ENCODE measurements around the gene BACH2.
"Not testable (repeated sequence)": the region's sequence is repeated elsewhere in the genome, so short reads cannot be mapped to it uniquely, and the experiment has no call there.

The BACH2 gene

GRCh38 chr6:90158936-90159335 is 137.7 kb downstream of the BACH2 start:
- no peak for DNase-seq (ENCODE audit: low read depth in 2 of 2)

DNA sequence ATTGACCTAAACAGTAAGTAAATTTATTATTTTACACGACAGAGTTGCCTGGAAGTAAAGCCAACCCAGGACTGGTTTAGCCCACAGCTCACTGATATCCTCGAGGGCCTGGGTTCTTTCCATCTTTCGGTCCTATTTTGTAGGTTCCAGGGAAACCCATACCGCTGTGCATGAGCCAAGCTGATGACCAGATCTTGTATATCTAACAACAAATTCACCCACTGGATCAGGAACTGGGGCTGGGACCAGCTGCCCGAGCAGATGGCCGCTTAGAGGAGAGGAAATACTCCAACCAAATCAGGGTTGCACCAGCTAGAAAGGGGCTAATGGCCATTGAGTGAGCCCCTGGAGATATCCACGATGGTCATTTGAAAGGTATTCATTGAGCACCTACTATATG is 139.2 kb downstream of the BACH2 start:
- DNase-seq (ENCODE audit: low read depth in 2 of 2), result no peak

DNA sequence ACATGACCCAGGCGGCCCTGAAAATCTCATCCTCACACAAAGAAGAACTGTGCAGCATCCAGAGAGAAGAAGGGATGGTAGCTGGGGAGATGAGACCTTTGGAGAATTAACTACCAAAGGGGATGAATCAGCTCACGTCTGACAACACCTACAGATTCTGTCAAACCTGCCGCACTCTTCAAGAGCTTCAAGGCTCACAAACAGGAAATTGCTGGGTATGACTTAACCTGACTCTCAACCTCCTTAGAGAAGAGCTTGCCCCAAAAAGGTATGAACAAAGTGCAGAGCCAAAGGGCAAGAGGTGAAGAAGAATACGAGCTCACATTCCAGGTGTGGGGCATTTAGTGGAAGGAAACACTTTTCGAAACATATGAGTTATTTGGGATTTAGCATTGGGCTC is 139.8 kb downstream of the BACH2 start:
- DNase-seq (ENCODE audit: low read depth in 2 of 2), result peak in 1 of 2 donors; percentile 27

DNA sequence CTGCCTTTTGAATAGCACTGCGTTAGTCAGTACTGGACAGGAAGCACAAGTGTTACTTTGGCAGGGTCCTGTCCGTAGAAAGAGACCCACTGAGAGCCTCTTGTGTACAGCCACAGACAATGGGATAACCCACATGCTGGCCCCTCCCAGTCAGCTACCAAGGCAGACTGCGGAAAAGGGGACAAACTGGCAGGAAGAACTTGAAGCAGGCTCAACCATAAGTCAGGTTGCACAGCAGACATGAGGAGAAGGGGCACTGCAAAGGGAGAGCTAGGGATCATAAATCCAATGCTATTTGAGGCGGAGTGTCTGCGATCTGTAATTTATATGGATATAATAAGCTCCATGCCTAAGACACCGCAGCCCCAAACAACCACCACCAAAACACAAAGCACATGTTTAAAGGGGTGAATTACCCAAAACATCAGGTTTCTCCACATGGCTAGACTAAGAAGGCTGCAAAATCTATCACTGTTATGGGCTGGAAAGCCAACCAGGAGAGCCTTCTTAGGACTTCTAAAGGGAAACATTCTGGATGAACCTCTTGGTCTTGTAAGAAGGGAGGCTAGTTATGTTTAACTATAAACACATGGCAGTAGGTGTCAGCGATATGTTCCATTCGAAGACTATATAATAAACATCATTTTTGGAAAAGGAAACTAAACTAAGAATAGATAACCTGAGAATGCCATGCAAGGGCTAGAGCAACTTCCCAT is 141.7 kb downstream of the BACH2 start:
- DNase-seq (ENCODE audit: low read depth in 2 of 2), result no peak

- no peak for DNase-seq (ENCODE audit: low read depth in 2 of 2)
These were observed 144.8 kb downstream of the BACH2 start for GRCh38 chr6:90151576-90152422.

- DNase-seq (ENCODE audit: low read depth in 2 of 2), result no peak
These were observed 147.4 kb downstream of the BACH2 start for GRCh38 chr6:90149280-90149679.

DNA sequence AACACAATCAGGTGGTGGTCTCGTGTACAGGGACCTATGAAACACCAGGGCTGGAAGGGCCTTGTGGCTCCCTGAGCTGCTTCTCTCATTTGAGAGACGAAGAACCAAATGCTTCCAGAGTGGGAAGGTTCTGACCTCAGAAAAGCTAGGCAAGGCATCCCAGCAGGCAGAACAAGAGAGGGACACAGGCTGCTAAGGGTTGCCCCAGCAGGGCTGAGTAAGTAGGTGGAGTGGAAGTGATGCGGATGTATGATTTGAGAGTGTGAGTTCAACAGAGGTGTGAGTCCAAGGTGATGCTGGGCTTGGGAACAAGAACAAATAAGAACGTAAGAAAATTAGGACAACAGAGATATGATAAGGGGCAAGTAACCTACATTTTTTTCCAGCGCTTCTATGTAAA is 147.8 kb downstream of the BACH2 start:
- no peak for DNase-seq (ENCODE audit: low read depth in 2 of 2)

GRCh38 chr6:90146921-90147649 is 149.6 kb downstream of the BACH2 start:
- no peak for DNase-seq (ENCODE audit: low read depth in 2 of 2)

DNA sequence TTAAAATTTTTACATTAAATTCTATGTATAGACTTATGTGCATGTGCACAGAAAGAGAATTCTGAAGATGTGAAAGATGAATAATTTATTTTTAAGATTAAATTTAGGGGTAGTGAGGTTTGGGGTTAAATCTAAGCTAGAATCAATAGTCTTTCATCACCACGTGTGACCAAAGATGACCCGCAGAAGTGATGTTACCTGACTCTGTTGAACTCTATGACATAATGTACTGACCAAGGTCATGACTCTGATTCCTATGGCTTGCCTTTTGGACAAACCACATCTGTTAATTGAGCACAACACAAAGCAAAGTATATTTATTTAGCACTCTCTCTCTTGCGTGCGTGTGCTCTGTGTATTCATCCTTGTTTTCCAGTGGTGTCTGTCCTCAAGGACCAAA is 150.6 kb downstream of the BACH2 start:
- no peak for DNase-seq (ENCODE audit: low read depth in 2 of 2)

DNA sequence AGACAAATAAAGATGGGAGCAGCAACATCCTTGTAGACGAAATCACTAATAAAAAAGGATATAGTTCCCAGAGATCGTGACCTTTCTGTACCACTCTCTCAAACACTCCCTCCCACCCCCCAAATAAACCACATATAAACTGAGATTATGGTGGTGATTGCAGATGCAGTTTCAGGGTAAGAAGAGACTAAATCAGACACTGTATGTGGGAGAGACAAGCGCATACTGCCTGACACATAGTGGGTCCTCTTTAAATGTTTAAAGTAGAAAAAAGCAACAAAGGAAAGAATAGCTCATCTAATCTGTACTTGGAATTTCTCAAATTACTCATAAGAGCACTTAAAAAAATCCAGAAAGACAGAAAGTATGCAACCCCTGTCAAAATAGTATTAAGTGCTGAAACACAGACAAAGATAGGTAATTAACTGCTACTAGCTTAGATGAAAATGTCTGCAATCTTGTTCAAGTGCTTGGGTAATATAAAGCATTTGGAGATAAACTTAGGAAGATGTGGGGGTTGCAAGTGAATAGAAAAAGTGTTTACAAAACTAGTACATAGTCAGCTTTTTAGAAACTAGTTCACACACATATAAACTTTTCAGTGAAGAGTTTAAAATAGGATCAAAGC is 151.6 kb downstream of the BACH2 start:
- DNase-seq (ENCODE audit: low read depth in 2 of 2), result no peak

DNA sequence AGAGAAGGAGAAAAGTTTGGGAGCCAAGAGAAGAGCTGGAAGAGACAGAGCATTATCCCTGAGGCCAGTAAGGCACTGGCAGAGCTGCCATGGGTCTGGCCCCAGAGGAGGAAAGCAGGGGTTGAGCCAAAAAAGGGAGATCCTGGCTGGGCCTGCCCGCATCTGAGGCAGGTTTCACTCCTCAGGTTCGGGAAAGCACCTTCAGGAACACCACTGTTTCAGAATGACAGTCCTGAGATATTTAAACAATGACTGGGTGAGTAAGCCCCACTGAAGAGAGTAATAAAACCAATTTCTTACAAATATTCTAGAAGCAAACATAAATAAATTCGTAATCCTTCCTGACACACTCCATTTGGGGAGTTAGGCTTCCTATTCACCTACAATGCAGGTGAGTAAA is 152.2 kb downstream of the BACH2 start:
- DNase-seq (ENCODE audit: low read depth in 2 of 2), result peak; percentile 50 to 61

- DNase-seq (ENCODE audit: low read depth in 2 of 2), result no peak
These were observed 156.0 kb downstream of the BACH2 start for GRCh38 chr6:90140683-90141082.

- DNase-seq (ENCODE audit: low read depth in 2 of 2), result no peak
These were observed 157.3 kb downstream of the BACH2 start for GRCh38 chr6:90139272-90139817.

DNA sequence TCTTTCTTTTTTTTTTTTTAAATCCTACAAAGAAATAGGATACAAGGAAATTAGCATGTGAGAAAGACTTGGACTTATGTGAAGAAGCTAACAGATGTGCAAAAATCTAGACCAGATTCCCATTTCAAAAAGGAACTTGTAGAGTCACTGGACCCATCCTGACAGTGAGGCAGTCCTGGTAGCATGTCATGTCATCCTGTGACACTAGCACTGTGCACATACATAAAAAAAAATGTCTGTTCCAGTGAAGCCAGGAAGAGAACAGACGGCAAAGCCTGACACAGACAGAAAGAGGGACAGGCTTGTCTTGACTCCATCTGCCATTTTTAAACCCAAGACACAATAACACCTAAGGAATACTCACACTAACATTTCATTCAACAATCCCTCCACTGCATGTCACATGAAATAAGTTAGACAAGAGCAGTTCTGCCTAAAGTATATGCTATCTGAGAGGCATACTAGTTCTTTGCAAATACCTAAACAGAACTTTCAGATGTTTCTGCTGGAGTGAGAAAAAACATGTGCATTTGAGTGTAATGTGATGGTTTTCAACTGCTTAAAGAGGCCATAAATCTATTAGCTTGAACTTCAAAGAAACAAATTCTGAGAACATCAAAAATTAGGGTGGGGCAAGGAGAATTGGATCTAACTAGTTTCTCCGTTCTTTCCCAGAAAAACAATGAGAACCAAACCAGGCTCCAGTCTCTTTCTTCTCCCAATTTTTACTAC is 159.6 kb downstream of the BACH2 start:
- no peak for DNase-seq (ENCODE audit: low read depth in 2 of 2)

DNA sequence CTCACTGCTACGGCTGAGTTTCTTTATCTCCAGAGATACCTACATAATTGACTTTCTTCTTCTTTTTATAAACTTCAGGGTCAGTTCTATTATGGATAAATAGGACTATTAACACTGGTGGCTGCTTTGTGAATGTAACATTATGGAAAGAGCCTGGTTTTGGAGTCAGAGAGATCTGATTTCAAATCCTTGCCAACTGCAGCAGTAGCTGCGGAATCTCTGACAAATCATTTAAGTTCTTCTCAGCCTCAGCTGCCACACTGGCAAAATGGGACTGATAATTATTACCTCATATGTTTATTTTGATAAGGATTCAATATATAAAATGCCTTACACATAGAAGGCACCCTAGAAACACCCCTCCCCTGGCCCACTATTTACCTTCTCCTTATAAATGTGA is 160.5 kb downstream of the BACH2 start:
- DNase-seq (ENCODE audit: low read depth in 2 of 2), result no peak

DNA sequence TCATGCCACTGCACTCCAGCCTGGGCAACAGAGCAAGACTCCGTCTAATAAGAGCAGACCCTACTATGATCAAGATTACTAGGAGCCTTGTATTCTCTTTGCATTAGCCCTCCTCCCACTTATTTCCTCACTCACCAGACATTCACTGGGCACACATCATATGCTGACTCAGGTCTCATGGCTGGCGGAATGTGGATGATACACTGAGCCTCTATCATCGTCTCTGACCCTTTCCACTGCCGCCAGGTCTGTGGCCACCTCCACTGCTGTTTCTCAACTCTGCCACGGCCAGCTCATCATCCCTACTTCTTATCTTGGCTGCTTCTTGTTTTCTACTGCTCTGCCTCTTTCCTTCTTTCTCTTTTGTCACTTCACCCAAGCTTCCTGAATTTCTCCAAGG is 161.0 kb downstream of the BACH2 start:
- DNase-seq (ENCODE audit: low read depth in 2 of 2), result no peak

- DNase-seq (ENCODE audit: low read depth in 2 of 2), result not testable (repeated sequence)
These were observed 163.0 kb downstream of the BACH2 start for GRCh38 chr6:90133664-90134063.

DNA sequence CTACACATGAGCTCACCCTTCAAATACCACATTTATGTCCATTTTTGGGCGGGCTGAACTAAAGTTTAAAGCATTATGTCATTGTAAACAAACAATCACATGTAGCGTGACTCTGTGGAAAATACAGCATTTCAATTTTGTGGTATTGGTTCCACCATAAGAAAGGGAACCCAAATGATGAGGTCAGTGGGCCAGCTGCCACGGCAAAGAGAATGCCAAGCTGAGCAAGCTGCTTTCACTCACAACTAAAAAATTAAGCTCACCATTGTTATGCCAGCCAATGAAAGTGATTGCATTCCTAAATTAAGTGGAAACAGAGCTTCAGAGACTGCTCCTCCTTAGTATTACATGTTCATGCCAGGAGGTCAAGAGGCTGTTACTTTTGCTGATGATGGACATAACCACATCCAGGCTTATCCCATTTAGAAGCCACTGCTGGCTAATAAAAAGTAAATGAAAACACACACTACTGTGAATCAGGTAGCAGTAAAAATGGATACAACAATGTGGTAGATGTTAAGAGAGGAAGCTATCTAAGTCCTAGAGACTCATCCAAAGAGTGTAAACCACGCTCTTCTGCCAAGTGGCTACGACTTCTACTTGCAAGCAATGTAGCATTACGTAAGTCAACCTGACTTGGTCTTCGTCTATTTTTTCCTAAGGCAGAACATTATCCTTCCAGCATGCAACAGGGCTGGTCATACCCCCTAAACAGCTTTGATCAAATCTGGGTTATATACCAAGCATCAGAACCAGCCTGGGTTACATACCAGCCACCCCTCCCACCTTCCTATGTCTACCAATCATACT is 164.8 kb downstream of the BACH2 start:
- DNase-seq (ENCODE audit: low read depth in 2 of 2), result no peak

DNA sequence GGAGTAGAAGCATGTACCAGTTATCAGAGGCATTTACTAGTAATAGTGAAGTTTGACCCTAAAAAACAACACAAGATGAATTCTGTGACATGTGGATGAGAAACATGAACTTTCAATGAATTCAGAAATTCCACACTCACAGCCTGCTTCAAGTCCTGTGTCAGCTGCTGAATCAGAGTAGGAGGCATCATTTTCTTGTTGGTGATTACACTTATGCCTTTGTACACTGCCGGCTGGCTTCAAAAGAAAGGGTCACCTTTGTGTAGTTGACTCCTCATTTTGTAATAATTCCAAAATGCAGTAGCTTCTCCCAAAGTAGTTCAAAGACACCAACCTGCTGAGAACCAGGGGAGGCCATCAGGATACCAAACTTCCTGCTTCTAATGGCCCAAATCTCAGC is 165.5 kb downstream of the BACH2 start:
- no peak for DNase-seq (ENCODE audit: low read depth in 2 of 2)

DNA sequence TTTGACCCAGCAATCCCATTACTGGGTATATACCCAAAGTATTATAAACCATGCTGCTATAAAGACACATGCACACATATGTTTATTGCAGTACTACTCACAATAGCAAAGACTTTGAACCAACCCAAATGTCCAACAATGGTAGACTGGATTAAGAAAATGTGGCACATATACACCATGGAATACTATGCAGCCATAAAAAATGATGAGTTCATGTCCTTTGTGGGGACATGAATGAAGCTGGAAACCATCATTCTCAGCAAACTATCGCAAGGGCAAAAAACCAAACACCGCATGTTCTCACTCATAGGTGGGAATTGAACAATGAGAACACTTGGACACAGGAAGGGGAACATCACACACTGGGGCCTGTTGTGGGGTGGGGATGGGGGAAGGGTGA is 168.0 kb downstream of the BACH2 start:
- DNase-seq (ENCODE audit: low read depth in 2 of 2), result not testable (repeated sequence)
